HCT116 (cell line): ENCODE results near the gene CDKAL1. TPM values are rescaled to one million over a fixed set of nuclear protein-coding genes. Genes with fewer than 3 reads are reported as not detected.

ENCODE experiments used
- ATAC-seq: fragments of 200-7000 bp; cut with Tn5 transposase; 2 replicates; pipeline ENCODE4 v1.9.1; 2020; ENCODE audit warnings: mild to moderate bottlenecking, moderate library complexity
- BruUV-seq: library from RNA; stranded (reverse); fragments of 400-500 nt; replicated peaks from 2 replicates; lab custom pipeline; 2021; lab: Mats Ljungman, UMichigan
- CTCF ChIA-PET: fragments of 300-600 bp; sonication (Branson Sonifier 250); formaldehyde crosslinking; loops from one replicate; lab custom pipeline; 2021; ENCODE audit warnings: antibody characterized with exemption; lab: Charles Lee
- POLR2A ChIA-PET: fragments of 300-600, 350-600 bp; sonication (Branson Sonifier 250); formaldehyde crosslinking; loops from one replicate; lab custom pipeline; 2021; ENCODE audit warnings: antibody characterized with exemption; lab: Charles Lee
- RAD21 ChIA-PET, 2 experiments: fragments of 300-600 bp; sonication (Branson Sonifier 250); formaldehyde crosslinking; loops; one replicate each; lab custom pipeline; 2023; ENCODE audit warnings: low total read pairs in 2 of 2; ENCODE audit not compliant: uncharacterized antibody in 2 of 2, unreplicated experiment in 2 of 2, low non-redundant PET in 1 of 2; lab: Charles Lee
- DNase-seq: peaks from one replicate; pipeline ENCODE4 v3.0.0-alpha.2; 2010; ENCODE audit warnings: low read depth, low spot score
- H2AFZ ChIP-seq: fragments of 200-600 bp; shearing (Covaris generic), sonication (generic); 2 replicates; pipeline ENCODE4 v1.6.1; 2017; ENCODE audit warnings: low read depth, mixed run types, mixed read lengths, antibody characterized with exemption, low read length; ENCODE audit not compliant: poor library complexity, severe bottlenecking
- H3K27ac ChIP-seq: 2 replicates; pipeline ENCODE4 v1.5.1; 2012; ENCODE audit warnings: low read depth, low read length
- H3K27me3 ChIP-seq: fragments of 200-600 bp; sonication (generic); 2 replicates; pipeline ENCODE4 v1.6.1; 2016; ENCODE audit warnings: mixed run types, low read length, mixed read lengths; ENCODE audit not compliant: insufficient read depth
- H3K36me3 ChIP-seq, 2 experiments: fragments of 200-500 bp in 1 of 2; fragments of 200-600 bp in 1 of 2; sonication (Bioruptor generic) in 1 of 2; sonication (generic) in 1 of 2; 2 replicates each; pipeline versions ENCODE4 v1.5.1 to v1.6.1; 2014 to 2016; ENCODE audit warnings: low read length in 2 of 2, inconsistent platforms in 1 of 2, mixed read lengths in 1 of 2, mixed run types in 1 of 2; ENCODE audit not compliant: insufficient read depth in 2 of 2, control insufficient read depth in 1 of 2
- H3K4me1 ChIP-seq, 2 experiments: fragments of 200-600 bp in 1 of 2; sonication (generic) in 1 of 2; 2 replicates each; pipeline versions ENCODE4 v1.5.1 to v1.6.1; 2012 to 2017; ENCODE audit warnings: low read length in 2 of 2, inconsistent platforms in 1 of 2, mild to moderate bottlenecking in 1 of 2, mixed read lengths in 1 of 2, mixed run types in 1 of 2, moderate library complexity in 1 of 2; ENCODE audit not compliant: insufficient read depth in 2 of 2, control insufficient read depth in 1 of 2
- H3K4me2 ChIP-seq: fragments of 200-600 bp; sonication (generic); 2 replicates; pipeline ENCODE4 v1.6.1; 2017; ENCODE audit warnings: mixed run types, low read length, mixed read lengths
- H3K4me3 ChIP-seq, 2 experiments: fragments of 200-600 bp in 1 of 2; sonication (generic) in 1 of 2; replicated peaks in 1 of 2; 2 replicates each; pipeline ENCODE4 v1.5.1; 2011 to 2016; ENCODE audit warnings: low read length in 2 of 2, control low read depth in 1 of 2, low read depth in 1 of 2, mild to moderate bottlenecking in 1 of 2, mixed read lengths in 1 of 2, mixed run types in 1 of 2
- H3K79me2 ChIP-seq: fragments of 200-600 bp; sonication (generic); 2 replicates; pipeline ENCODE4 v1.6.1; 2017; ENCODE audit warnings: mild to moderate bottlenecking, mixed run types, low read length, moderate library complexity, mixed read lengths; ENCODE audit not compliant: insufficient read depth
- H3K9ac ChIP-seq: fragments of 200-600 bp; sonication (generic); 2 replicates; pipeline ENCODE4 v1.6.1; 2016; ENCODE audit warnings: low read length, mixed read lengths
- H3K9me2 ChIP-seq: fragments of 200-600 bp; sonication (generic), shearing (Covaris generic); 2 replicates; pipeline ENCODE4 v1.6.1; 2017; ENCODE audit warnings: mixed run types, mild to moderate bottlenecking, moderate library complexity; ENCODE audit not compliant: insufficient read depth
- H3K9me3 ChIP-seq, 2 experiments: fragments of 200-500 bp in 1 of 2; fragments of 200-600 bp in 1 of 2; sonication (Bioruptor generic) in 1 of 2; sonication (generic) in 1 of 2; 2 replicates each; pipeline ENCODE4 v1.6.1; 2014 to 2017; ENCODE audit warnings: low read length in 2 of 2, mixed read lengths in 2 of 2, inconsistent platforms in 1 of 2, low read depth in 1 of 2, mild to moderate bottlenecking in 1 of 2, mixed run types in 1 of 2, moderate library complexity in 1 of 2; ENCODE audit not compliant: control insufficient read depth in 1 of 2, insufficient read depth in 1 of 2
- H4K20me1 ChIP-seq: fragments of 200-600 bp; sonication (generic), shearing (Covaris generic); 2 replicates; pipeline ENCODE4 v1.6.1; 2017; ENCODE audit warnings: mixed run types, mild to moderate bottlenecking, moderate library complexity; ENCODE audit not compliant: insufficient read depth
- CEBPB ChIP-seq: IDR thresholded peaks from 2 replicates; pipeline ENCODE4 v1.6.1; 2012; ENCODE audit warnings: low read depth
- CTCF ChIP-seq, 3 experiments: fragments of 200-600 bp in 1 of 3; sonication (generic) in 1 of 3; IDR thresholded peaks in 2 of 3; conservative IDR thresholded peaks in 1 of 3; 2 replicates each; pipeline ENCODE4 v1.5.1; 2012 to 2017; ENCODE audit warnings: low read depth in 2 of 3, low read length in 2 of 3, antibody characterized with exemption in 1 of 3, borderline replicate concordance in 1 of 3, control low read depth in 1 of 3, mild to moderate bottlenecking in 1 of 3, mixed read lengths in 1 of 3, mixed run types in 1 of 3, moderate library complexity in 1 of 3; ENCODE audit not compliant: insufficient read depth in 1 of 3
- ELF1 ChIP-seq: IDR thresholded peaks from 2 replicates; pipeline ENCODE4 v1.6.1; 2012; ENCODE audit warnings: low read depth, borderline replicate concordance
- JUND ChIP-seq: IDR thresholded peaks from 2 replicates; pipeline ENCODE4 v1.6.1; 2012
- POLR2AphosphoS5 ChIP-seq: IDR thresholded peaks from 2 replicates; pipeline ENCODE4 v1.6.1; 2011; ENCODE audit warnings: mild to moderate bottlenecking, low read depth, low read length, moderate library complexity
- REST ChIP-seq: IDR thresholded peaks from 2 replicates; pipeline ENCODE4 v1.6.1; 2012; ENCODE audit warnings: low read depth
- SIN3A ChIP-seq: IDR thresholded peaks from 2 replicates; pipeline ENCODE4 v1.6.1; 2012; ENCODE audit warnings: low read depth
- ZFX ChIP-seq: fragments of 450-650 bp; IDR thresholded peaks from 2 replicates; pipeline ENCODE4 v1.6.1; 2017
- intact Hi-C: fragments of 100-400 bp; cut with micrococcal nuclease; formaldehyde crosslinking; loops from 2 replicates; pipeline ENCODE4 v1.10.0; 2022
- total RNA-seq: library from RNA; stranded (reverse); gene quantifications from one replicate; pipeline ENCODE4 v1.2.1, GENCODE V29; 2021; ENCODE audit not compliant: unreplicated experiment

CDKAL1 gene
- total RNA-seq, 1 experiment from 2014 or later: 14.9 TPM

GRCh38 chr6:20639161-20639560, 104.9 kb downstream of the CDKAL1 start:
- Histone ChIP-seq H2AFZ (no peak overlapping the region), H3K27ac (no peak overlapping the region), H3K79me2 (0 out of 2 replicates have a peak, but pooled peaks cover 6% of the 10 kb centered on the region), H3K9me2 (no peaks in the 10 kb centered on the region), H3K4me3 (no peak overlapping the region), H3K9ac (no peak overlapping the region), H3K4me1 (peaks cover 0 to 5% of the 10 kb centered on the region in 2 experiments; a peak in 1 of 4 replicates), H3K36me3 (no peaks in the 10 kb centered on the region), H4K20me1 (no peaks in the 10 kb centered on the region), H3K27me3 (no peaks in the 10 kb centered on the region), H3K9me3 (no peaks in the 10 kb centered on the region), H3K4me2 (no peak overlapping the region)
- no TSS peak for BruUV-seq
- ChIA-PET CTCF (no interaction called here), POLR2A (no interaction called here), RAD21 (no interaction called here)
- TF ChIP-seq ZFX (no peak), REST (no peak), JUND (no peak), CTCF (IDR thresholded peaks at IDR 0.05 in 2 of 3, conservative IDR thresholded peaks at IDR 0.05 in 1 of 3; ENCODE audit: borderline replicate concordance in 1 of 3, insufficient read depth in 1 of 3, low read depth in 2 of 3, low read length in 2 of 3) (no peak), SIN3A (no peak), ELF1 (no peak), POLR2AphosphoS5 (no peak), CEBPB (no peak)
- intact Hi-C loops: no loop called here
- DNase-seq (no peak), ATAC-seq (no peak)
